Panc1 (cell line): ENCODE results near the gene ZBTB47. TPM values are rescaled to one million over a fixed set of nuclear protein-coding genes. Genes with fewer than 3 reads are reported as not detected.

Experiments
- ATAC-seq: fragments of 200-7000 bp; cut with Tn5 transposase; 2 replicates; pipeline ENCODE4 v1.9.1; 2020; ENCODE audit warnings: mild to moderate bottlenecking, moderate library complexity
- BruUV-seq: library from RNA; stranded (reverse); fragments of 400-500 nt; replicated peaks from 2 replicates; lab custom pipeline; 2021; lab: Mats Ljungman, UMichigan
- CTCF ChIA-PET: fragments of 300-600 bp; sonication (Branson Sonifier 250); formaldehyde crosslinking; loops from one replicate; lab custom pipeline; 2022; ENCODE audit warnings: antibody characterized with exemption; lab: Charles Lee
- POLR2A ChIA-PET: fragments of 300-600 bp; sonication (Branson Sonifier 250); formaldehyde crosslinking; loops from one replicate; lab custom pipeline; 2022; ENCODE audit warnings: antibody characterized with exemption; lab: Charles Lee
- DNase-seq: peaks from one replicate; pipeline ENCODE4 v3.0.0-alpha.2; 2010; ENCODE audit warnings: low read depth, low spot score
- H3K27ac ChIP-seq: 2 replicates; pipeline ENCODE4 v1.5.1; 2011; ENCODE audit warnings: mild to moderate bottlenecking, low read length, inconsistent platforms
- H3K27me3 ChIP-seq: fragments of 200-500 bp; sonication (Bioruptor generic); 2 replicates; pipeline ENCODE4 v1.6.0; 2014; ENCODE audit warnings: low read length, inconsistent platforms; ENCODE audit not compliant: control insufficient read depth, insufficient read depth
- H3K36me3 ChIP-seq: fragments of 200-500 bp; sonication (Bioruptor generic); 2 replicates; pipeline ENCODE4 v1.5.1; 2014; ENCODE audit warnings: inconsistent platforms, mild to moderate bottlenecking, low read length, moderate library complexity; ENCODE audit not compliant: control insufficient read depth, insufficient read depth
- H3K4me1 ChIP-seq: 2 replicates; pipeline ENCODE4 v1.5.1; 2011; ENCODE audit warnings: inconsistent platforms, mild to moderate bottlenecking, low read length, moderate library complexity; ENCODE audit not compliant: control insufficient read depth, insufficient read depth
- H3K4me3 ChIP-seq, 2 experiments: 2 replicates each; pipeline ENCODE4 v1.5.1; 2011 to 2012; ENCODE audit warnings: low read depth in 2 of 2, low read length in 2 of 2, mild to moderate bottlenecking in 2 of 2, inconsistent platforms in 1 of 2, moderate library complexity in 1 of 2
- H3K9me3 ChIP-seq: fragments of 200-500 bp; sonication (Bioruptor generic); 2 replicates; pipeline ENCODE4 v1.5.1; 2014; ENCODE audit warnings: low read depth, mild to moderate bottlenecking, inconsistent platforms, low read length, moderate library complexity; ENCODE audit not compliant: control insufficient read depth, insufficient read depth
- CTCF ChIP-seq: fragments of 450-650 bp; IDR thresholded peaks from 2 replicates; pipeline ENCODE4 v1.5.1; 2017; ENCODE audit warnings: mild to moderate bottlenecking
- POLR2AphosphoS5 ChIP-seq: IDR thresholded peaks from 2 replicates; pipeline ENCODE4 v1.6.1; 2012; ENCODE audit warnings: mild to moderate bottlenecking, low read depth, low read length, moderate library complexity
- REST ChIP-seq, 2 experiments: IDR thresholded peaks; 2 replicates each; pipeline ENCODE4 v1.6.1; 2011 to 2012; ENCODE audit warnings: low read depth in 2 of 2, control low read depth in 1 of 2, low read length in 1 of 2, mild to moderate bottlenecking in 1 of 2, moderate library complexity in 1 of 2; ENCODE audit not compliant: insufficient read depth in 1 of 2
- SIN3A ChIP-seq: IDR thresholded peaks from 2 replicates; pipeline ENCODE4 v1.6.1; 2012; ENCODE audit warnings: low read depth, mild to moderate bottlenecking, low read length, moderate library complexity, borderline replicate concordance; ENCODE audit not compliant: insufficient read depth
- TCF7L2 ChIP-seq: IDR thresholded peaks from 2 replicates; pipeline ENCODE4 v1.6.1; 2011; ENCODE audit warnings: mild to moderate bottlenecking, low read depth, low read length, inconsistent platforms
- in situ Hi-C: cut with HindIII; loops from 2 replicates; pipeline ENCODE4 v1.10.0; 2016; ENCODE audit warnings: low sequenced_read_pairs, low pct_unique_long_range_greater_than_20kb
- intact Hi-C: fragments of 100-400 bp; cut with micrococcal nuclease; formaldehyde crosslinking; loops from one replicate; pipeline ENCODE4 v1.10.0; 2022; ENCODE audit not compliant: unreplicated experiment
- total RNA-seq: library from RNA; stranded (reverse); gene quantifications from one replicate; pipeline ENCODE4 v1.2.1, GENCODE V29; 2021; ENCODE audit not compliant: unreplicated experiment

ZBTB47 gene
- total RNA-seq, 1 experiment from 2014 or later = 3.6 TPM

GRCh38 chr3:42694366-42694765 lies 40.9 kb downstream of the ZBTB47 start:
- H3K9me3 ChIP-seq = no peaks in the 10 kb centered on the region
- H3K27ac ChIP-seq = no peak overlapping the region
- H3K4me1 ChIP-seq = no peaks in the 10 kb centered on the region
- intact Hi-C loops (no loop called here), in situ Hi-C loops (no loop called here)
- no peak for TF ChIP-seq SIN3A
- TF ChIP-seq REST (IDR thresholded peaks at IDR 0.05; ENCODE audit: insufficient read depth in 1 of 2, low read depth in 2 of 2, low read length in 1 of 2) = no peak
- no peak for TF ChIP-seq POLR2AphosphoS5
- no peak for TF ChIP-seq CTCF
- no peak for TF ChIP-seq TCF7L2
- DNase-seq = no peak
- no peaks in the 10 kb centered on the region for H3K27me3 ChIP-seq
- no peaks in the 10 kb centered on the region for H3K36me3 ChIP-seq
- ChIA-PET CTCF (no interaction called here), POLR2A (no interaction called here)
- no TSS peak for BruUV-seq
- ATAC-seq = no peak
- H3K4me3 ChIP-seq = no peak overlapping the region

- no peak overlapping the region for H3K27ac ChIP-seq
- ATAC-seq (no peak), DNase-seq (no peak)
- no peaks in the 10 kb centered on the region for H3K4me1 ChIP-seq
- H3K4me3 ChIP-seq = no peak overlapping the region
- TF ChIP-seq REST (IDR thresholded peaks at IDR 0.05; ENCODE audit: insufficient read depth in 1 of 2, low read depth in 2 of 2, low read length in 1 of 2) (no peak), CTCF (no peak), TCF7L2 (no peak), POLR2AphosphoS5 (no peak), SIN3A (no peak)
- POLR2A ChIA-PET = no interaction called here
- CTCF ChIA-PET = no interaction called here
- H3K9me3 ChIP-seq = no peaks in the 10 kb centered on the region
- no peaks in the 10 kb centered on the region for H3K36me3 ChIP-seq
- no TSS peak for BruUV-seq
- intact Hi-C loops (no loop called here), in situ Hi-C loops (no loop called here)
- H3K27me3 ChIP-seq = no peaks in the 10 kb centered on the region
Observed at GRCh38 chr3:42696356-42697288, 43.1 kb downstream of the ZBTB47 start.
